HG03175 (cell line): ENCODE data around the gene SH3YL1.

Experiments used
- ATAC-seq: cut with Tn5 transposase; IDR thresholded peaks from one replicate; pipeline ENCODE4 v1.9.1; 2021; ENCODE audit warnings: mild to moderate bottlenecking, moderate library complexity; ENCODE audit not compliant: unreplicated experiment

SH3YL1 gene, protein sequence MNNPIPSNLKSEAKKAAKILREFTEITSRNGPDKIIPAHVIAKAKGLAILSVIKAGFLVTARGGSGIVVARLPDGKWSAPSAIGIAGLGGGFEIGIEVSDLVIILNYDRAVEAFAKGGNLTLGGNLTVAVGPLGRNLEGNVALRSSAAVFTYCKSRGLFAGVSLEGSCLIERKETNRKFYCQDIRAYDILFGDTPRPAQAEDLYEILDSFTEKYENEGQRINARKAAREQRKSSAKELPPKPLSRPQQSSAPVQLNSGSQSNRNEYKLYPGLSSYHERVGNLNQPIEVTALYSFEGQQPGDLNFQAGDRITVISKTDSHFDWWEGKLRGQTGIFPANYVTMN

DNA sequence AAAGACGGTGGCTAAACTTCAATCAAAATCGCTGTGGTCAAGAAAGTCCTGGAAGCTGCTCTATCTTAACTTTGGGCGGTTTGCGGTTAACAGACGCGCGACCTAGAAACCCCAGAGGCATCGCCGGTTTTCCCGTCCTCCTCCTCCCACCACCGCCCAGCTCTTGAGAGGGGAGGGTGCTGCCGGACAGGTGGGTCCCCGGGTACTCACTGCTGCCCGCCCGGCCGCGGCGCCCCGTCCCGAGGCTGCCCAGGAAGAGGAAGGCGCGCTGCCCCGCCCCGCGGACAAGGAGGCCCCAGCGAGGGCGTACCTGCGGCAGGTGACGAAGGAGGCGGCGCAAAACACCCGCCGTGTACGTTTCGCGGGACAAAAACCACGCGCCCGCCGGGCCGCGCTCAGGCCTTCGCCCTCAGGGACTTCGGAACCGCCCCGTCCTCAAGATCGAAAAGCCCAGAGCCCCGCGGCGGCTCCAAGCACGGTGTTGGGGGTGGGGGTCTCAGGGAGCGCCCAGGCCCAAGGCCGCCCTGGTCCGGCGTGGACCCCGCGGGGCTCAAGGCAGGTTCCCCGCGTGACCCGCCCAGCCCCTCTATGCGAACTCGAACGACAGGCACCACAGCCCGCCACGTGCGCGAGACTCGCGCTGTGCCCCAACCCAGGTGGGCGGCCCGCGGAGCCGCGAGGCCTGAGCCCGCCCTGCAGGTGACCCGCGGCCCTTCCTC, at the start of gene SH3YL1:
Gene SH3YL1, minus strand, starts transcription at position 259 of the 719 bp plus-strand sequence. Its CDS starts 48 bp downstream, at position 211.
- ATAC-seq: peak; percentile 39

DNA sequence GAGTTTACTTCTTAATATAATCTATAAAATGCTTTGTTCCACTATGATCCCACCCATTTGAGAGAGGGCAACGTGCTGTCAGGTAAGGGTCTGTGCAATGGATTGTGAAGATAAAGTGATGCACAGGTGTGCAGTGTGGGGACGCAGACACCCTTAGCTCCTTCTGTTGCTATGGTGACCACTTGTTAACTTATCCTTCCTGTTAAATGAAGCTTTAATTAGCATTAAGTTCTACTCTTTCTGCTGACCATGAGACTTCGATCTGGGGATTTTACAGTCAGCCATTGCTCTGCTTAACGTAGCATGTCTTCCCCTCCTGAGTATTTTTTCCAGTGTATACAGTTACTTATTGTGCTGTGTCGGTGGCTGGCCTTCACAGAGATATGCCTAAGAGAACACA, 47.2 kb upstream of the SH3YL1 start:
- ATAC-seq: no peak

DNA sequence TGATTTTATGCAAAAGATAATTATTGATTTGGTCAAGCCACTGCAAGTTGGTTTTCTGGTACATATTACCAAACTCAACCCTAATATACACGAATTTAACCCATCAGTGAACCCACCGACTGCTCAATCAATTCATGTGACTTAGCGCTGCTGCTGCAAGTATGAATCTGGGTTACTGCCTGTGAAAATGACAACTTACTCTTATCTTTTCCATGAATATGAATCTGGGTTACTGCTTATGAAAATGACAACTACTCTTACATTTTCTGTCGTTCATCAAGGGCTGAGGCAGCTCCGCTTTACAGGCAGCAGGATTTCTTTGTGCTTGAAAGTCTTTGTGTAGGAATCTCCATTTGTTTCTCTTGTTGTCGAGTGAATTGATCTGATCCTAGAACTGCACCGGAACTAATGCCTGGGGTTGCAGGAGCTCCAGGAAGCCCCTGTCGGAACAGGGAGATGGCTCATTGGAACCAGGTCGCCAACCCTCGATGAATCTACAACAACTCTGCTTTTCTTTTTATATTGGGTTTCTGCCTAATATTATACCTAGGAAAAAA, 46.2 kb upstream of the SH3YL1 start:
- ATAC-seq: no peak

DNA sequence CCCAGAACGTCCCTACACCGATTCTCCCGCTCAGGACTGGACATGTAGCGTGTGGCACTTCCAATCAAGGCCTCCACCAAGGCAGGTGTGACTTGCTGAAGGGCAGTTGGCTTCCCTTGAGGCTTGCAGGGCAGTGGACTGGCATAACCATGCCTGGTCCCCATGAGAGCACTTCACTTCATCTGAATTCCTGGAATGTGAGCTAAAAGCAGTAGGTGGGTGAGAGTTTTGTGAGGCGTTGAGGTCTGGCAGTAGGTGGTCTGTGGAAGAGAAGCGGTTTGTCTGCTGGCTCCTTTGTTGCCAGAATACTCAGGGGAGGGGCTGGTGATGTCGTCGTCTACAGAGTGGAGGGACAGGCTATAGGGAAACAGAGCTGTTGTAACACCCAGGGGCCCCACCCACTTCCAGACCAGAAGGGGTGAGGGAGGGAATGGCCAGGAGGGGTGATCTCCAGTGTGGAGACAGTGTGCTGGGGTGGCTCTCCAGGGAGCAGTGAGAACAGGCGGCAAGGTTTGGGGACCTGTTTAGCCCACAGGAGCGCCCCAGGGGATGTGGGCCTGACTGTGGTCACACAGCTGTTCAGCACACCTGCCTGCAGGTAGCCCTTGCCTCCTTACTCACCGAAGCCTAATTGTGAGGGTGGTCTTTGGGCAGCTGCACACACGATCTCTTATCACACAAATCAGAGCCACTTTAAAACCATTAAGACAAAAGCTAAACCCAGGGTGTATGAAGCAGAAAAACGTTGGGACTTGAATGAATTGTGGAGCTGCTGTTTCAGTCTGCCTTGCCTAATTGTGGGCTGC, 45.5 kb upstream of the SH3YL1 start:
- ATAC-seq: no peak

DNA sequence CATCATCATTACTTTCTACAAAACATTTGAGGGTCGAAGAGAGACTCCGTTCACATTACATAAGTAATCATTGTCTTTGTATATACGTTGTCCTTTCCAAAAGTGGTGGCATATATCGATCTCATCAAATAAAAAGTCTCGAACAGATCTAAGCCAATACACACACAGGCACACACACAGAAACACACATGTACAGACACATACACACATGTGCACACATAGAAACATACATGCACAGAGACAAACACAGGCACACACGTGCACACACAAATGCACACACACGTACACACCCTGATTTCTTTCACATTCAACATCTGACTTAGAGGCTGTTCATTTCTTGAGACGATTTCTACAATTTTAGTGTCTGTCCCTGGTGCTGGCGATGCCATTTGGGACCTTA, 41.5 kb upstream of the SH3YL1 start:
- no peak for ATAC-seq

DNA sequence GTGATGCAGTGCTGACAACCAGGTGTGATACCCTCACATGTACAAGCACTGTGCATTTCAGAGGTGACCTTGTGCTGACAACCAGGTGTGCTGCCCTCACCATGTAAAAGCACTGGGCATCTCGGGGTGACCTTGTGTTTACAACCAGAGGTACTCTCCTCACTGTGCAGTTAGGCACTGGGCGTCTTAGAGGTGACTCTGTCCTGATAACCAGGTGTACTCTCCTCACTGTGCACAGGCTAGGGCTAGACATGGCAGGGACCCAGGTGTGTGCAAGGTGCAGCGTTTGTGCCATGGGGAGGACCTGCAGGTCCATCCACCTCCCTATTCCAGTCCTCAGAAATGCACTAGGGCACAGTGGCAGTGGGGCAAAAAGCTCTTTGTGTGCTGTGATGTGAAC, 32.5 kb upstream of the SH3YL1 start:
- ATAC-seq: no peak

DNA sequence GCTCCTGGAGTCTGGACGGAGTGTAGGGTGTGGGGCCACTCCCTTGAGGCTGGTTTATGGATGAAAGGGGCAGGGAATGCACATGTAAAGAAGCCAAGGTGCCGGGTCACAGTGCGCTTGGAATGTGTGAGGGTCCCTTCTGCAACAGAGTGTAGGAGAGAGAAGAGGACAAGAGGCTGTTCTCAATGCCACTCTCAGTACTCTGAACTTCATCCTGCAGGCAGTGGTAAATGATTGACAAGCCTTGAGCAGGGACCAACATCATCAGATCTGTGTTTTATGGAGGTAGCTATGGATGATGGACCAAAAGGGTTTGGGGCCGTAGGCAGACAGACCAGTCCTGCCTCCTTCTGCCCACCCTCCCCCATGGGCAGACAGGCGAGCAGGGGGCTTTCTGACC, 31.3 kb upstream of the SH3YL1 start:
- ATAC-seq: no peak

DNA sequence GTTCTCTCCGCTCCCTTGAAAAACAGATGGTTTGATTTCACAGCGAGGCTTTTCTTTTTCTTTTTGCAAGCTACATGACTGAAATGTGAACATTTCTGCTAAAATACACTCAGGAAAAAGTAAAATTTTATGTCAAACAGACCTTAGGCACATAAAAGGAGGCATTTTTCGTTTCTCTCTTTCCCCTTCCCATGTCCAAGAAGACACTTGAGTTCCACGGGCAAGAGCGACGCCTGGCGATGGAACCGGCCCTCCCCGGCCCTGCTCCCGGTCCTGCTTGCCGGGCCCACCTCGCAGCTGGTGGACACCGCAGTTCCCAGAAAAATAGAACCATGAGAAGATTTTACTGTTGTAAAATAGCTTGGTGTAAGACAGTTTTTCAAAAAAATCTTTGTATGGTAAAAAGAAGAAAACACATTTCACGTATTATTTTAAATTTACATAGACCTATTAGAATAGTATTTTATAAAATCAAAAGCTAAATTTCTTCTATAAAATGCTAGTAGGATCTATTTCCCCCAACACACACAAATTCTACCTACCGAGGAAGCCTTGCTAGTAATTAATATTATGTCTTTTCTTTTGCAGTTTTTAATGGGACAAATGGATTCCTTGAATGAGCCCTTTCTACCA, 26.4 kb upstream of the SH3YL1 start:
- no peak for ATAC-seq

DNA sequence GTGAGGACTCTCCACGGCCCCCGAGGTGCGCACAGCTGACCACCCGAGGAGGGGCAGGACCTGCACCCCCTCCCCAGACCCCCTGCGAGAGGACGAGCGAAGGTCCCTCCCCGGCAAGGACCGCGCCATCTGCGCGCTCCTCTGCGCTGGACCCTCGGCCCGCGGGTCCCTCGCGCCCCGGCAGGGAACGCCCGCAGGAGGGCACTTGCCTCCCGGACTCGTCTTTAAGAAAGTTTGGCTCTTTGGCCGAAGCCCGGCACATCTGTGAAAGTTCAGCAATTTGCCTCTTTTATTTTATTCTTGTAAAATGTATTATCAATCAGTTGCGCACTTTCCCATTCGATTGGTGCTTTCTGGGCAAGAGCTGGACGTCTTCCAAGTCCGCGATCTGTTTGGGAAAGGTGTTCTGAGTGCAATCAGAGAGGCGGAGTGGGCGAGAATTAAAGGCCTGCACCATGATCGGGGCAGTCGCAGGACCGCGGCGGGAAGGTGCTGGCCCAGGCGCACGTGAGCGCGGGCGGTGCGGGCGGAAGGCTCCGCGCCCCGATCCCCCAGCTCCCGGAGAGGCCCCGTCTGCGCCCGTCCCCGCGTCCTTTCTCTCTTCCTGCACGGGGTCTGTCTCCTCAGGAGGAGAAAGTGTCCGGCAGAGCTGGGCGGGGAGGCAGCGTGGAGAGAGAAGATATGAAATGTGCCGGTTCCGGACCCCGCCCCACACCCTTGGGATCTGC, 25.7 kb upstream of the SH3YL1 start:
- ATAC-seq: no peak

DNA sequence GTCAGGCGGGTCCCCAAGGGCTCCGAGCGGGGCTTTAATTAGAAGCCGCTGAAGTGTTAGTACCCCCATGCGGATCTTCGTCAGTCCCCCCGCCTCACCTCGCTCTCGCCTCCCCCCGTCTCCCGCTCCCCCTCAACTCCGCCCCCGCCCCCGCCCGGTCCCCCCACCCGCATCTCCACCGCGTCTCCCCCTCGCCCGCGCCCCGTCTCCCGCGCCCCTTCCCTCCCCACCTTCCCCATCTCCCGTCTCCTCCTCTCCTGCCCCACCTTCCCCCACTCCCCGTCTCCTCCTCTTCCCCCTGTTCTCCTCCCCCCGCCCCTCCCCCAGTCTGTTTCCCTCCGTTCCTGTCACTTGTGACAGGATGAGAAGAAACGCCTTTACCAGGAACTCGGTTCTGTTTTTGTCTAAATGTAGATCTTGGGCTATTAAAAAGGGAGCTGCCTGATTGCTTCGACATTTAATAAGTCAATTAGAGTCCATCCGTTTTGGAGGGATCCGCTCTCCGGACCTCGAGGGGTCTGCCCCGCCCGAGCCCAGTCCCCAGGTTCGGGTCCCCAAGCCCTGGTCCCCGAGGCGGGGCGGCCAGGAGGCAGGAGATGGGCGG, 25.0 kb upstream of the SH3YL1 start:
- no peak for ATAC-seq

DNA sequence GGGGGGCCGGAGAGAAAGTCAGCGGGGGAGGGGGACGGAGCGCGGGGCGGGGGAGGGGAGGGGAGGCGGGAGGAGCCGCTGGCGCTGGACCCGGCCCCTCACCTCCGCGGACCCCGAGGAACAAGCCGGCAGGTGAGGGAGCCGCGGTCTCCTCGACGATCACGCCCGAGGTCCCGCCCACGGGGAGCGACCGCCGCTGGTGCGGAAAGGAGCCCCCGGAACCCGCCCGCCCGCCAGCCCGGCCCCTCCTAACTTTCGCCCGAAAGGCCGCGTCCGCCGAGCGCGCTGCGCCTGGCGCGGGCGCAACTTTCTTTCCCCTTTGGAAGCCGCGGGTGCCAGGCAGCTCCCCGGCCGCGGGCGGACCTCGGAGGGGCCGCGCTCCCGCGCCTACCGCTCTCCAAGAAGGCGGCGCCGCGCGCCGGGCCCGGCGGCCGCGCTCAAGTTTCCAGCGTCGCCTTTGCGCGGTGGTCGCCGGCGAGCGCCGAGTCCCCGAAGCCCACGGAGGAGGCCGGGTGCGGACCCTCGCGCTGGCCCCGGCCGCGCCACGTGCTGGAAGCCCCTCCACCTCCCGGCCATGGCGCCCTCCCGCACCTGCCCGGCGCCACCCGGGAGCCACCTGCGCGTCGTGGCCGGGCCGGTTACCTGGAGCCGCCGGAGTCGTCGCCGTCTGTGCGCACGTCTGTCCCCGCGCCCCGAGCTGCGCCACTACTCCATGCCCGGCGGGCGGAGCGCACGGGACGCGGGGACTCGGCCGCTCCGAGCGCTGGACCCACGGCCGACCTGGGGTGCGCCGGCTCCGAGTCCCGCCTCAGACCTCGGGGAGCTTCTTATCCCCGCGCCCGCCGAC, 24.3 kb upstream of the SH3YL1 start, which contains the start of gene ALKAL2:
Gene ALKAL2, minus strand, starts transcription at position 181 of the 847 bp plus-strand sequence. CDS start 256 bp downstream, outside the sequence.
- ATAC-seq: peak; percentile 18

DNA sequence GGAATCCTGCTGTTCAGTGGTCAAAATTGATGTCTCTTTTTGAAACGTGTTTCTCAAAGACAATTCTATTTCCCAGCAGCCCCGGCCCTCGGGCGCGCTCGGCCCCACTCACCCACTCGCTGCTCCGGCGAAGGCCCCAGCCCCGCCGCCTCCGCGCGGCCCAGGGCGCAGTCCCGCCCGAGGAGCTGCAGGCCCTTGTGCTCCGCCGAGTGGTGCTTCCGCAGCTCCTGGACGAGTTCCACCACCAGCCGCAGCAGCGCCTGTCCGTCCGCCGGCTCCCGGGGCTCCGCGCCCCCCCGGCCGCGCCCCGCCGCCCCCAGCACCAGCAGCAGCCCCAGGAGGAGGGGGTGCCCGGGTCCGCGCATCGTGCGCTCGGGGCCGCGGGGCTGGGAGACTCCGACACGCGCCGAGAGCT, 23.6 kb upstream of the SH3YL1 start:
- peak; percentile 46 for ATAC-seq

DNA sequence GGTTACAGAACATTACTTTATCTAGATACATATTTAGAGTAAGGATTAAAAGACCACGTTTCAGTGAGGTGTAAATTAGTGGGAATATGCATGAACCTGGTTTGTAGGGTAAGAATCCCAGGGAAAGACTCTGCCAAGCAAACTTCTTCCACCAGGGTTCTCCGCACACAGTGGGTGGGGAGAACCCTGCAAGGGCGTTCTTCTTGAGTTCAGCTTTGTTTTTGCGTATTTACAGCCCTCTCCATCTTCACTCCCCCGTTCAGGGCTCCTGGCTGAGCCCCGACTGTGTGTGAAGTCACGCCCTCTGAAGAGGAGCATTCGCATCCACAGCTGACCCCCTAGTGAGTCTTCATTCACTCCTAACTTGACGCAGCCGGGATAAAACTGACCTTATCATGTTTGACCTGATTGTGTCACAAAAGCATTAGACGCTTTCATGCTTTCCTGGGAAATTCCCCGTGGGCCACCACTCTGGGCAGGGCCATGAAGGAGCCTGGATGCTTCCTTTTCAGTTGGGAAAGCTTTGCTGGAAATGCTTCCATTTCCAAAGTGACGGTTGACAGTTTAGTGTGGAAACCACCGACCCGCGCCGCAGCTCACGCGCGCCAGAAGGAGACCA, 23.1 kb upstream of the SH3YL1 start:
- no peak for ATAC-seq

DNA sequence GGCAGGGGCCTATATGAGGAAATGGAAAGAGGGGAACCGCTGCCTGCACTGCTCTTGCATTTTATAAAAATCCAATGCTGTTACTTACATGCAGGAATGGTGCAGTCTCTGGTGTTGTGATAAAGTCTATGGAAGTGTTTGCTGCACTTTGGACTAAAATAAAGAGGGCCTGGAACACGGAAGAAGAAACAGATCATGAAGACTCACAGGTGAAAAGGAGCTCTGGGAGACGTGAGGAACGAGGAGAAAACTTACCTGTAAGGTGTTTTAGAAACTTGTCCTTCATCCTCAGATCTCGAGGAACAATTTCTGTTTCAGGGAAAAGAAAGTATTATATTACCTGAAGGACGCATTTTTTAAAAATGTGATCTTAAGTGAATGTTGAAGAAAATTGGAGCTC, 22.2 kb upstream of the SH3YL1 start:
- ATAC-seq: no peak

DNA sequence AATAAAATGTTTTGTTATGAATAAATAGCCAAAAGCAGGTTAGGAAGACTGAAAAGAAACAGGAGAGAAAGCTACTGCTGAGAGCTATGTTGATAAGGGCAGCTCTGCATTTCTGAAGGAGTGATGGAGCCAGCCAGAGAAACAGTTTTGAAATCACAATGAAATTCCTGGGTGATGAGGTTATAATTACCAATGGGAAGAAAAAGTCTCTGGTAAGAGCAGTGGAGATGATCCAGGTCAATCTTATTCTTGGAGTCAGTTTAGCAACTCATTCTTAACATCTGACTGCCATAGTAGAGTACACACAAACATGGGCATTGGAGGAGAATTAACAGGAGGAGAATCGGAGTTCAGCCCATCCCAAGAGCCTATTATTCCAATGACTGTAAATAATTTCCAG, 21.7 kb upstream of the SH3YL1 start:
- ATAC-seq: no peak

DNA sequence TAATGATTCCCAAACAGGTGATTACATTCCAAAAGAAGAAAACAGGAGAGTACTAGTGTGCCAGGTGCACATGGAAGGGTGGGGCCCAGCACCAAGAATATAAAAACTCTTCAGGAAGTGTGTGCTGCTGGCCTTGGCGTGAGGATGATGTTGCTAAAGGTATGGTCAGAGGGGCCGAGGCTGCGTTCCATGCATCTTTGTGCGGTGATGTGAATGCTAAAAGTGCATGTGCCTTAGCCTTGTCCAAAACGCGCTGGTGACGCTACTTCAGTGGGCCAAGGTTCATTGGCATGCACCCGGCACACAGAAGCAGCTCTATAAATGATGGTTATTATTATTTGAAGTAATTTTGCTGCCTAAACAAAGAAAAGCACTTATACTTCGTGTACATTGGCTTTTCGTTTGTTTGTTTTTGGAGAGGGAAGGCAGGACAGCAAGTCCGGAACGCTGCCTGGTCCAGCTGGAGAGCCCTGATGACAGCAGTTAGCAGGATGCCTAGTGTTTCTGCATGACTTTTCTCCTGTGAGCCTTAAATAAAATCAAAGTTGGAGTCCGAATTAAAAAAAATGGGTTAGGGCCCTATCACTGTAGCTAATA, 21.2 kb upstream of the SH3YL1 start:
- no peak for ATAC-seq

DNA sequence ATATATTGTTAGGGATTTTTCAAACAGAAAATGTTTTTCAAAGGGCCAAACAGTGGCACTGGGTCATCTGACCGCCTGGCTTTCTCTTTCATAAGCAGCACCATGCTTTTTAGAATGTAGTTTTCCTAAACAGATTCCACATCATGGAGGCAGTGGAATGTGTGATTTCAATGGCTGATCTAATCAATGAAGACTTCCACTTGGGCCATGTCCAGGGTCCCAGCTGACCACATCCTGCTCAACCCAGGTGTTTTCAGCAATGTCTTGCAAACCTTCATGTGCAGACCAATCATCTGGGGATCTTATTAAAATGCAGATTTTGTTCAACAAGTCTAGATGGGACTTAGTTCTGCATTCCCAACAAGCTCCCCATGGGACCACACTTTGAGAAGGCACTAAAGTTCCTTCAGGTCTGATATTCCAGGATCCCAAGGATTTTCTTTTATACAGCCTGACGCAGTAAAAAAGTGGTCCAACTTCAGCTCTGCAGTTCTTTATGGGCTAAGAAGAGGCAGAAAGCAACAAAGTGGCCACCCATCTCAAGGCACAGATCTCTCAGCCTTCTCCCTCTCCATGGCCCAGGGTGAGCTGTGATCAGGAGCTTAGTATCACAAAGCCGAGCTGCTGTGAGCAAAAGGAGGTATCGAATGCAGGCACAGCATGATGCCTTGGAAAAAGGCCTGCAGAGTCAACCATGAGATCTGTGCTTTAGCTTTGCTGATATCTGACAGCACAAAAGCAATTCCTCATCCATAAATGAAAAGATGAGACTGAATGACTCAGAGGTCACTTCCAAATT, 20.4 kb upstream of the SH3YL1 start:
- no peak for ATAC-seq
